GM18499 (cell line): ENCODE measurements around the gene CHFR.
"Not testable (repeated sequence)": the region's sequence is repeated elsewhere in the genome, so short reads cannot be mapped to it uniquely, and the experiment has no call there.

Source experiments
- ATAC-seq: cut with Tn5 transposase; IDR thresholded peaks from one replicate; pipeline ENCODE4 v1.9.1; 2021; ENCODE audit warnings: moderate number of reproducible peaks; ENCODE audit not compliant: insufficient read depth, unreplicated experiment

Gene CHFR

DNA sequence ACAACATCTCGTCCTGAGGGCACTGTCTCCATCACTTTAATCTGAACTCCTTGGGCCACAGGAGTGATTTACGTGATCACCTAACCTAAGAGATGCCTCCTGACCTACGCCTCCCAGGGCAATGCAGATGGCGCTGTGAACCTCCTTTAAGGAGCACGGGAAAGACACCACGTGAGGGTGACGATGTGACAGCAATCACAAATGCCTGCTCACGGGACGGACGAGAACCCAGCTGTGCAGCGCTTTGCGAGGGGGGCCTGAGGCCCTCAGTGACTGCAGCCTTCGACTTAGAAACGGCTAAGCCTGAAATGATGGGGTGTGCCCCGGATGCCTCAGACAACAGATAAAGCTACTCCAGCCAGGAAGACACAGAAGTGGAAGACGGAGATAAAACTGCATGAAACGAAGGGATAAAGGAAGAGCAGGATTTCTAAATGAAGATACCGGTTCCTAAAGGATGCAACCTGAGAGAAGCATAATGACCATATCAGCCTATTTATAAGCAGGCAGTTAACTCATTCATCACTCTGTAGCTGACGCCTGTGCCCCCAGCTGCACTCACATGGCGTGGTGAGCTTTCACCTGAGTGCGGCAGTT, 44.9 kb downstream of the CHFR start:
- ATAC-seq, result no peak

- no peak for ATAC-seq
Observed at GRCh38 chr12:132841151-132841550, 46.3 kb downstream of the CHFR start.

DNA sequence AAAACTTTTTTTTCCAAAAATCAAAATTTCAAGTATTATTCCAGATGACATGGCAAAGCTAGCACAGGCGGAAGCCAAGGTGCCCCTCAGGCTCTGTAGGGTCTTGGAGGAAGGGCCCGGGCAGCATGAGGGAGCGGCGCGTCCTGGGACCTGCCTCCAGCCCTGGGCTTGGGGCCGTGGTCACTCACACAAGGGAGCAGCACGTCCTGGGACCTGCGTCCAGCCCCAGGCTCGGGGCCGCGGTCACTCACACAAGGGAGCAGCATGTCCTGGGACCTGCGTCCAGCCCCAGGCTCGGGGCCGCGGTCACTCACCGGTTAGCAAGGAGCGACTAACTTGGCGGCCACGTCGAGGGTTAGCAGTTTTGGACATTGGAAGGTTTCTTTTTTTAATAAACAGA, 46.9 kb downstream of the CHFR start:
- no peak for ATAC-seq

DNA sequence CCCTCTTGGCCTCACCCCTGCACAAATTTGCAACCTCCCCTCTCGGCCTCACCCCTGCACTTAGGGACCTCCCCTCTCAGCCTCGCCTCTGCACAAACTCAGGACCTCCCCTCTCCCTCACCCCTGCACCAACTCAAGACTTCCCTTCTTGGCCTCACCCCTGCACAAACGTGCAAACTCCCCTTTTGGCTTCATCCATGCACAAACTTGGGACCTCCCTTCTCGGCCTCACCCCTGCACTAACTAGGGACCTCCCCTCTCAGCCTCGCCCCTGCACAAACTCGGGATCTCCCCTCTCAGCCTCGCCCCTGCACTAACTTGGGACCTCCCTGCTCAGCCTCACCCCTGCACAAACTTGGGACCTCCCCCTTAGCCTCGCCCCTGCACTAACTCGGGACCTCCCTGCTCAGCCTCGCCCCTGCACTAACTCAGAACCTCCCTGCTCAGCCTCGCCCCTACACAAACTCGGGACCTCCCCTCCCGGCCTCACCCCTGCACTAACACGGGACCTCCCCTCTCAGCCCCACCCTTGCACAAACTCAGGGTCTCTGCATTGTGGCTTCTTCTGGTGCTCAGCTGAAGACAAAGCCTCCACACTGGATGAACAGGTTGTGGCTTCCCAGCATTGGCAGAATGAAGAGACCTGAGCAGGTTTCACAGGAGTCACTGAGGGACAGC, 47.7 kb downstream of the CHFR start:
- no peak for ATAC-seq

DNA sequence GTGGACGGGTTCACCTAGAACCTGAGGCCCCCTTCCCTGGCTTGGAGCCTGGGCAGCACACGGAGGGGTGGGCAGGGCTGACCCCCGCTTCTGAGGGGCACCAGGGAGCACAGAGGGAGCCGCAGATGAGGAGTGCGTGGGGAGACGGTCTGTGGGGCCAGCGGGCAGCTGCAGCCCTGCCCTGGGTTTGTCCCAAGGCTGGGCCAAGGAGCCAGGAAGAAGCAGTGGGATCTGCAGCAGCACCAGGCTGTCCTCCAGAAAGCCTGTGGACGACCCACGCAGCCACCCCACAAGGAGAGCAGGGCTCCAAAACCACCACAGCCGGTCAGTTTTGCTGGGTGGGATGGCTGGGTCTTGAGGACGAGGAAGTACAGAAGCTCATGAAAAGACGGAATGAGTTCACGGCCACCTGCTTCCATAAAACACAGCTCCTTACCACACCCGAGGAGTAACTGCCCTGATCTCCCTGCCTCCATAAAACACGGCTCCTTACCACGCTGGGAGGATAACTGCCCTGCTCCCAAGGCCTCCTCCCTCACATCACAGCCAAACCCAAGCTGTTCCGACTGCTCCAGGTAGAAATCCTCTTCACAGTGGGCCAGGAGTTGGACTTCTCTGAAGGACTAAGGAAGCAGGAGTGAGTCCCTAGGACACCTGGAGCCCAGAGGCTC, 48.9 kb downstream of the CHFR start:
- no peak for ATAC-seq

GRCh38 chr12:132837693-132838409, 49.6 kb downstream of the CHFR start:
- ATAC-seq, result no peak

DNA sequence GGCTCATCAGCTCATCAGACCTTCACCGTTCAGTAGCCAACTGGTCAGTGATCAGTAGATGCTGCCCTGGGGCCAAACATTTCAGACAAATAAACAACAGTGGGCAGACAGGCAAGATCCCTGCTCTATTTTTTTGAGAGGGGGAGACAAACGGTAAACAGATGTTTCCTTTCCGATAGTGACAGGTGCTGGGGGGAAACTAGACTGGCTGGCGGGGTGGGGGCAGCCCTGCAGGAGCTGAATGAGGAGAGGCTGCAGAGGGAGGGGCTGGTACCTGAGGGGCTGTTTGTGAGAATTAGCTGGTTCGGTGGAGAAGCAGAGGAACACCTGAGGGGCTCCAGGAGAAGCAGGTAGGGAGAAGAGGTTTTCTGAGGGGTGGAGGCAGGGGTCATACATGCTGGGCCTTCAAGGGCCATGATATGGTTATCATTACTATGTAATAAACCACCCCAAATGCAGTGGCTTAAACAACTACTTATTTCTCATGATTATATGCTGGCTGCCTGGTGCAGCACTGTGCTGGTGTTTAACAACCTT, 50.5 kb downstream of the CHFR start:
- ATAC-seq, result no peak

GRCh38 chr12:132836230-132836629, 51.2 kb downstream of the CHFR start:
- ATAC-seq, result not testable (repeated sequence)

DNA sequence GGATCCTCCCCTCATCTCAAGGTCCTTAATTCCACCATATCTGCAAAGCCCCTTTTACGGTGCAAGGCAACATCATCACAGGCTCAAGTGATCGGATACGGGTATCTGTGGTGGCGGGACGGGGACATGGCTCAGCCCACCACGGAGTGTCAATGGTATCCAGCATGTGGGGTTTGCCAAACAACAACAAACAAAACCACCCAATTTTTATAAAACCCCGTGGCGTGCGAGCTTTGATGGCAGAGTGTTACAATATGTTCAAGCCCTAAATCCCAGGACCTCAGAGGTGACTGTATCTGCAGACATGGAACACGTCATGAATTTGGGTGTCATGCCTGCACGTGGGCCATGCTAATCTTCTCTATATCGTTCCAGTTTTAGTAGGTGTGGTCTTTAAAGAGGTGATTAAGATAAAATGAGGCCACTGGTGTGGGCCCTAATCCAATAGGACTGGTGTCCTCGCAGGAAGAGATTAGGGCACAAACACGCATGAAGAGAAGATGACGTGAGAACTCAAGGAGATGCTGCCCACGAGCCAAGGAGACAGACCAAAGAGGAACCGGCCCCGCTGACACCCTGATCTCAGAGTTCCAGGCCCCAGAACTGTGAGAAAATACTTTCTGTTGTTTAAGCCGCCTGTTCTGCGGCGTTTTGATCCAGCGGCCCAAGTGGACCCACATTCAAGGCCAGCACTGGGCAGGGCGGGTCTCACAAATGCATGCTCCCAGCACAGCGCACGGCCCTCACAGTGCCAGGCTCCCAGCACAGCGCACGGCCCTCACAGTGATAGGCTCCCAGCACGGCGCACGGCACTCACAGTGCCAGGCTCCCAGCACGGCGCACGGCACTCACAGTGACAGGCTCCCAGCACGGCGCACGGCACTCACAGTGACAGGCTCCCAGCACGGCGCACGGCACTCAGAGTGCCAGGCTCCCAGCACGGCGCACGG, 52.1 kb downstream of the CHFR start:
- no peak for ATAC-seq

DNA sequence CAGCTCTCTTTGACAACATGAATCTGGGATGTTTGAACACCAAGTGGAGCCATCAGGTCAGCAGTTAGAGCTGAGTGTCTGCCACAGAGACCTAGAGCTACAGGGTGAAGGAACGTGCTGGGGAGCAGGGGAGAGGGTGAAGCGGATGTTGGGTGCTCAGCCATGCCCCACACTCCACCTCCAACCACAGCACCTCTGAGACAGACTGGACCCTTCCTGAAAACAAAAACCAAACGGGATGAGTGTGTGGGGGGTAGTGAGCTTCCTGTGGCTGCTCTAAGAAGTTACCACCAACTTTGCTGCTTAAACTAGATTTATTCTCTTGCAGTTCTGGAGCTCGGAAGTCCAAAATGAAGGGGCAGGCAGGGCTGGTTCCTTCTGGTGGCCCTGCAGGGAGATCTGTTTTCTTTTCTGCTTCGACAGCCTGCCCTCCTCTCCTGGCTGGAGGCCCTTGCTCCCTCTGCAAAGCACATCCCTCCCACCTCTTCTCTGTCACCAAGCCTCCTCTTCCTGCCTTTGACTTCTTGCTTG, 53.2 kb downstream of the CHFR start:
- no peak for ATAC-seq

DNA sequence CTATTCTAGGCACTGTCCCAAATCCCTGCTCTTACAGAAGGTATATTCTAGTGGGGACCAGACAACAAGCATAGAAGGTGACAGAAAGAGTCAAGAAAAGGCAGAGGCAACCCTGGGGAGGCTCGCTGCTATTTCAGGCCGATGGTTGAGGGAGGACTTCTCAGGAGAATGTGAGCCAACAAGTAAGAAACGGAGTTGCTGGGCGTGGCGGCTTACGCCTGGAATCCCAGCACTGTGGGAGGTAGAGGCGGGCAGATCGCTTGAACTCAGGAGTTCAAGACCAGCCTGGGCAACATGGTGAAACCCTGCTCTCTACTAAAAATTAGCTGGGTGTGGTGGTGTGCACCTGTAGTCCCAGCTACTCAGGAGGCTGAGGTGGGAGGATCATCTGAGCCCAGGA, 54.1 kb downstream of the CHFR start:
- ATAC-seq, result no peak

- no peak for ATAC-seq
Observed at GRCh38 chr12:132831771-132832170, 55.6 kb downstream of the CHFR start.

DNA sequence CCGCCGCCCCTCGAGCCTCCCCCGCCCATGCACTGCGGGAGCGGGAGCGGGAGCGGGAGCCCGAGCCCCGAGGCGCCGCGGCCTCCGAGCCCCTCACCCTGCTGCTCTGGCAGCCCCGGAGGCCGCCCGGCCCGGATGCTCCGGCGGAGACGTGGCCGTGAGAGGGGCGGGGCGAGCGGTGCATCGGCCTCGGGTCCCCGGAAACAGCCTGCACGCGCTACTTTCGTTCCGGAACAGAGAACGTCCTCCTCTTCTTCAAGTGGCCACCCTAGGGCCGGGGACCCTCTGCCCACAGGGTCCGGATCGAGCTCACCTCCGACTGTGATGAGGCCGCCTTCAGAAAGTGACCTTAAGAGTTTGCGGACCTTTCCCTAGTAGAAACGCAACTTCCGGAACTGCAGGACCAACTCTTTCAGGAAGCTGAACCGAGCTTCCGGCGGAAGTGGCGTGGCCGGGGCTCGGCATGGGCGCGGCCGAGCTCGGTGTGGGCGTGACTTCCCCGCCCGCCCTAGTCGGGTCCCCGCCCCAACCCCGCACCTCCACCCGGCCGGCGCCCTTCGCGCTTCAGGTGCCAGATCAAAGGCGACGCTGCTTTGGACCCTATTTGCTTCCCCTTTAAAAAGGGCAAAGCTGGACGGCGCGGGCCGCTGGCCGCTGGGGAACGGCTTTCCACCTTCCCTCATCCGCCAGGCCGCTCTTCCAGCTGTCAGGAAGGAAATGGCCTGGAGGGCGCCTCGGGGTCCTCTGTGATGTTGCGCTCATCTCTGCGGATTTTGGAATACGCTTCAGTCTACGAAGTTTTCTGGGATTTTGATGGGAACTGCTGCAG, 58.5 kb downstream of the CHFR start, which contains the start of gene GOLGA3:
Gene GOLGA3 (minus strand): TSS at position 164 of the 829 bp plus-strand sequence. CDS start 6,741 bp downstream, outside the sequence.
- ATAC-seq, result peak; percentile 43

GRCh38 chr12:132827763-132828703, 59.4 kb downstream of the CHFR start:
- peak; percentile 15 for ATAC-seq

- no peak for ATAC-seq
Observed at GRCh38 chr12:132825861-132826260, 61.5 kb downstream of the CHFR start.

DNA sequence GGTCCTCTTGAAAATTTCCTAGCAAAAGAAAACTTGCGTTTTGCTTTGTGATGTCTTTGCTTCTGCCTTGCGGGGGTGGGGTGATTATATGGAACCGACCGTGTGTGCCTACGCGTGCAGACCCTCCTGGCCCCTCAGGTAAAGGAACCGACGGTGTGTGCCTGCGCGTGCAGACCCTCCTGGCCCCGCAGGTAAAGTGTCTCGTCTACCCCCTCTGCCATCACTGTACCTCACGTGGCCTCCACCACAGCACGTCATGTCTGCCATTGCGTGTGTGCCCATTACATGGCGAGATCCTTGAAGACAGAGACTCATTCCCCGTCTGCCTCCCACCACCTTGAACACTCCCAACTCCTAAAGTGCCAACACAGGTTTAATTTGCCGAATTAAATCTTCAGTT, 62.3 kb downstream of the CHFR start:
- ATAC-seq, result no peak

DNA sequence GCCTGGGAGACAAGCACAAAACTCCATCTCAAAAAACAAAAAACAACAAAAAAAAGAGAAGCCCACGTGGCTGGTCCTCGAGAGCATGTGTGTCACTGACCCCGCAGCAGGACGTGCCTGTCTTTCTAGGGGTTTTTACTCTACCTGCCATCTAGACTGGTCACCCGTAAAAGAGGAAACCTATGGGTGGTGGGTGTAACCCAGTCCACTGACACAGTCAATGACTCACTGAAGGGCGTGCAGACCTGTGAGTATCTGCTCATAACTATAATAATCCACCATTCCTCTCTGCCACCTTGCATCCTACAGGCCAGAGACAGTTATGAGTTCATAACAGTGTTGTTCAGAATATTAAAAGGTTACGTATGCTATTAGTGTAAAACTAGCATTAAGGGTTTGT, 63.4 kb downstream of the CHFR start:
- ATAC-seq, result no peak
